ENCODE data around the gene SPTLC2.

The SPTLC2 gene

DNA sequence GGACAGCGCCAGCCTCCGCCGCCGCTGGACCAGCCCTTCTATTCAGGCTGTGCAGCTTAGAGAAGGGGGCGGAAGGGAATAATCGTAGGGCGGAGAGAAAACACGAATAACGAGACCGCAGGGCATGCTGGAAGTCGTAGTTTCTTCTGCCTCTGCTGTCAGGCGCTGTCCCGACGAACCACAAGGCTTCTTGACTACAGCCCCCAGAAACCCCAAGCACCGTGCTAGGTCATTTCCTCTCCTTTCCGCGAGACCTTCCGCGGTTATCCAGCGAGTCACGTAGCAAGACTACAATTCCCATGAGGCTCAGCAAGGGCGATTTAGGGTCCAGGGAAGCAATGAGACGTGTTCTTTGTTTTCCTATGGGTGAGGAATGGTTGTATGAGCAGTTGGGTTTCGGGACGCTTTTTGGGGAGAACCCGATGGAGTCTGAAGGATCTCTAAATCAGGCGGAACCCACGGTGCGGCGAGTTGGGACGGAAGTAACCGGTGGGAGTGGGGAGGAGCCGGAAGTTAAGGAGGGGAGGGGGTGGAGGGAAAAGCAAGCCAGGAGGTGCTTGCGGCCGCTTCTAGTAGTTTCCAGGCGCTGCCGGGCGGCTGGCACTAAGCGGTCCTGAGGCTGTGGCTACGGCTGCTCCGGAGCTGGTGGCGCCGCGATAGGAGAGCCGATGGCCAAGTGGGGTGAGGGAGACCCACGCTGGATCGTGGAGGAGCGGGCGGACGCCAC lies 158.8 kb downstream of the SPTLC2 start, which contains the start of the genes AHSA1 and VIPAS39:
Gene AHSA1, plus strand, starts transcription at position 572 of the 727 bp plus-strand sequence. Its CDS starts 97 bp downstream, at position 669.
Gene VIPAS39, minus strand, starts transcription at position 80 of the 727 bp plus-strand sequence. CDS start 3,499 bp downstream, outside the sequence.
- DNase-seq, result peak; percentile 99

DNA sequence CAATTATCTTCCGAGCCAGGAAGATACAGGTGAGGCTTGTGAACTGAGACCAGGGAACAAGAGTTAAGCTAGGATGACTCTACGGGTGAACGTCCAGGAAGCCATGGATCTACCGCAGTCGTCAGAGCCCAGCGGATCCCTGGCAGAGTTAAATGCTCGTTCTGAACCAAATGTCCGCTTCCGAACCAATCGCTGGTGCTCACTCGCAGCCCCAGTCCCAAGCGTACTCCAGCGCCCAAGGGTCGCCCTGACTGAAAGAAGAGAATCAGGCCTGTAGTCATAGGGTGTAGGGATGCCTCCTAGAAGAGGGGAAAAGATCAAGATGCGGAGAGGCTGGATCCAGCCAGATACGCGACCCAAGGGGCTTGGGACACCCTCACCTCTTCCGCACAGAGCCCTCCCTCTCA lies 159.3 kb downstream of the SPTLC2 start:
- DNase-seq, result no peak
